Kidney (tissue), 14 donors: ENCODE measurements around the gene SERTAD2. TPM values are rescaled to one million over a fixed set of nuclear protein-coding genes. Genes with fewer than 3 reads are reported as not detected.
A peak's percentile ranks its signal among the peaks of the same experiment; 100 is the strongest.

Experiments
- DNase-seq, 5 donors: peaks; one replicate each; pipeline ENCODE4 v3.0.0-alpha.2; 2013 to 2020
- FAIRE-seq: peaks from 2 replicates; lab custom pipeline; 2012; peaks lifted over from hg19 to GRCh38; lab: Jason Lieb, UNC
- H3K27ac ChIP-seq, 2 donors: one replicate each; pipeline ENCODE4 v1.7.0; 2013; ENCODE audit warnings: low read depth in 2 of 2, low read length in 2 of 2, inconsistent platforms in 1 of 2
- H3K27me3 ChIP-seq: one replicate; pipeline ENCODE4 v1.7.1; 2013; ENCODE audit warnings: low read length, inconsistent platforms; ENCODE audit not compliant: control insufficient read depth, insufficient read depth
- H3K36me3 ChIP-seq, 3 donors: one replicate each; pipeline versions ENCODE4 v1.7.0 to v1.7.1; 2013; ENCODE audit warnings: low read length in 3 of 3, control low read depth in 1 of 3, inconsistent platforms in 1 of 3; ENCODE audit not compliant: insufficient read depth in 3 of 3, control insufficient read depth in 2 of 3
- H3K4me1 ChIP-seq, 3 donors: one replicate each; pipeline versions ENCODE4 v1.7.0 to v1.7.1; 2013; ENCODE audit warnings: low read length in 3 of 3, inconsistent platforms in 1 of 3, low read depth in 1 of 3; ENCODE audit not compliant: control insufficient read depth in 2 of 3, insufficient read depth in 2 of 3
- H3K4me3 ChIP-seq, 3 donors: one replicate each; pipeline versions ENCODE4 v1.7.0 to v1.8.1; 2013; ENCODE audit warnings: low read length in 3 of 3, control low read depth in 1 of 3, inconsistent platforms in 1 of 3
- H3K9ac ChIP-seq, 3 donors: one replicate each; pipeline versions ENCODE4 v1.7.0 to v1.7.1; 2013; ENCODE audit warnings: low read length in 3 of 3, control low read depth in 1 of 3, inconsistent platforms in 1 of 3
- H3K9me3 ChIP-seq, 3 donors: one replicate each; pipeline versions ENCODE4 v1.7.0 to v1.7.1; 2013; ENCODE audit warnings: low read length in 3 of 3, control low read depth in 1 of 3, inconsistent platforms in 1 of 3; ENCODE audit not compliant: control insufficient read depth in 2 of 3, insufficient read depth in 1 of 3
- CTCF ChIP-seq: IDR thresholded peaks from 3 replicates; pipeline ENCODE4 v1.5.1; 2012; ENCODE audit warnings: mild to moderate bottlenecking, moderate library complexity, borderline replicate concordance; ENCODE audit not compliant: insufficient read depth; ENCODE audit errors: extremely low read depth
- intact Hi-C: fragments of 100-400 bp; cut with DNase I; formaldehyde crosslinking; loops from one replicate; pipeline ENCODE4 v1.11.1; 2022
- polyA plus RNA-seq: library from polyadenylated mRNA; stranded (reverse); fragments of 350-450 nt; fragmentation: Illumina TruSeq; extraction: RNeasy Lipid Tissue Mini Kit (QIAGEN cat#74804); gene quantifications from one replicate; pipeline ENCODE4 v1.2.3, GENCODE V29; 2014; ENCODE audit warnings: low read depth, low replicate concordance; ENCODE audit not compliant: insufficient read depth
- total RNA-seq: library from RNA; stranded (reverse); fragmentation: NEBNext Ultra II Directional; extraction: Animal tissue kit (Norgen Biotek cat#: 25700); gene quantifications from one replicate; pipeline ENCODE4 v1.2.1, GENCODE V29; 2021
- donor health status: control.
- donor health status: control.
- donor health status: control.
- donor health status: control.
- donor health status: control.
- donor health status: DM: yes; HTN: yes; CAD: no.
- donor health status: Normal renal cell carcinoma (clear cell type).

The SERTAD2 gene
- total and polyA plus RNA-seq, 2 donors from 2014 or later, result 6.2 to 21.1 TPM

- TF ChIP-seq CTCF, result no peak
- H3K4me3 ChIP-seq, result no peak overlapping the region
- no peak overlapping the region for H3K9ac ChIP-seq
- H3K4me1 ChIP-seq, result peaks cover 0 to 7% (median 2%) of the 10 kb centered on the region in 3 donors
- intact Hi-C loops, result no loop called here
- no peaks in the 10 kb centered on the region for H3K27me3 ChIP-seq
- FAIRE-seq (no peak), DNase-seq (no peak)
- peaks cover 0 to 2% (median 0%) of the 10 kb centered on the region in 3 donors for H3K36me3 ChIP-seq
- H3K27ac ChIP-seq, result no peak overlapping the region
- no peaks in the 10 kb centered on the region for H3K9me3 ChIP-seq
Measured at GRCh38 chr2:64697297-64698176, 43.8 kb upstream of the SERTAD2 start.

- DNase-seq (no peak), FAIRE-seq (no peak)
- TF ChIP-seq CTCF, result no peak
- Histone ChIP-seq H3K36me3 (peaks cover 0 to 2% (median 0%) of the 10 kb centered on the region in 3 donors), H3K9me3 (no peaks in the 10 kb centered on the region), H3K4me1 (peaks cover 0 to 7% (median 2%) of the 10 kb centered on the region in 3 donors), H3K4me3 (no peak overlapping the region), H3K27ac (no peak overlapping the region), H3K9ac (no peak overlapping the region), H3K27me3 (no peaks in the 10 kb centered on the region)
- intact Hi-C loops, result no loop called here
Measured at GRCh38 chr2:64696636-64697035, 42.9 kb upstream of the SERTAD2 start.

GRCh38 chr2:64695721-64696261 lies 42.1 kb upstream of the SERTAD2 start:
- FAIRE-seq (no peak), DNase-seq (peak in 2 of 5 donors; percentile 27 to 52)
- intact Hi-C loops, result no loop called here
- no peak overlapping the region for H3K27ac ChIP-seq
- no peak overlapping the region for H3K9ac ChIP-seq
- no peaks in the 10 kb centered on the region for H3K27me3 ChIP-seq
- peaks cover 0 to 7% (median 2%) of the 10 kb centered on the region in 3 donors for H3K4me1 ChIP-seq
- TF ChIP-seq CTCF, result no peak
- no peaks in the 10 kb centered on the region for H3K36me3 ChIP-seq
- H3K4me3 ChIP-seq, result no peak overlapping the region
- H3K9me3 ChIP-seq, result no peaks in the 10 kb centered on the region
